CD4-positive, alpha-beta T cell treated with Interleukin-4 for 1 hour (primary cell): ENCODE results near the gene WDR90.

ENCODE experiments used
- DNase-seq, 2 donors: peaks; one replicate each; pipeline ENCODE4 v3.0.0-alpha.2; 2020 to 2022

Gene WDR90

DNA sequence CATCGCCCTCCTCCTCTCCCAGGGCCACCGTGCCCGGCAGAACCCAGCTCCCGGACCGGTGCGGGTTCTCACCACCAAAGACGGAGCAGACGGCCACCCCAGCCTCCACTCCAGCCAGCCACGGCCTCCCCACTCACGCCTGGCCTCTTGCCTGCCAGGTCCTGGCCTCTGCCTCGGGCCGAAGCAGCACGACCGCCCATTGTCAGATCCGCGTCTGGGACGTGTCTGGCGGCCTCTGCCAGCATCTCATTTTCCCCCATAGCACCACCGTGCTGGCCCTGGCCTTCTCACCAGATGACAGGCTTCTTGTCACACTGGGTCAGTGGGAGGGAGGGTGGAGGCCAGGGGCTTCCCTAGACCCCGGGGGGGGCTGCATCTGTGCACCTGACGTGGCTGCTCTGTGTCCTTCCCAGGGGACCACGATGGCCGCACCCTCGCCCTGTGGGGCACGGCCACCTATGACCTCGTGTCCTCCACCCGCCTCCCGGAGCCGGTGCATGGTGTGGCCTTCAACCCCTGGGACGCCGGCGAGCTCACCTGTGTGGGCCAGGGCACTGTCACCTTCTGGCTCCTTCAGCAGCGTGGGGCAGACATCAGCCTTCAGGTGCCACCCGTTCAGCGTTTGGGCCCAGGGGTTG, 12.1 kb downstream of the WDR90 start:
- no peak for DNase-seq

DNA sequence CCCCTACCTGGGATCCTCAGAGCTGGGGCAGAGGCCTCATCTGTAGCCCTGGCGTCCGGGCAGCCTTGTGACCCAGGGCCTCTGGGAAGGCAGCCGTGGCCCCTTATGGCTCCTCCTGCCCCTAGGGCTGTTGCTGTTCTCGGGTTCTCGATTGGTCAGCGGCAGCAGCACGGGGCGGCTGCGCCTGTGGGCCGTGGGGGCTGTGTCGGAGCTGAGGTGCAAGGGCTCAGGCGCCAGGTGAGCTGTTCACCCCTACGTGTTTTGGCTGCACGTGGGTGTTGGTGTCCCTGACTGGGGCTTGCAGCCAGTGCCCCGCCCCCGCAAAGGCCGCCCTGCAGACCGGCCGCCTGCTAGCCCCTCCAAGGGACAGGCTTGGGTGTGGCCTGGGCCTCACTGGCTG, 12.9 kb downstream of the WDR90 start:
- DNase-seq, result no peak

DNA sequence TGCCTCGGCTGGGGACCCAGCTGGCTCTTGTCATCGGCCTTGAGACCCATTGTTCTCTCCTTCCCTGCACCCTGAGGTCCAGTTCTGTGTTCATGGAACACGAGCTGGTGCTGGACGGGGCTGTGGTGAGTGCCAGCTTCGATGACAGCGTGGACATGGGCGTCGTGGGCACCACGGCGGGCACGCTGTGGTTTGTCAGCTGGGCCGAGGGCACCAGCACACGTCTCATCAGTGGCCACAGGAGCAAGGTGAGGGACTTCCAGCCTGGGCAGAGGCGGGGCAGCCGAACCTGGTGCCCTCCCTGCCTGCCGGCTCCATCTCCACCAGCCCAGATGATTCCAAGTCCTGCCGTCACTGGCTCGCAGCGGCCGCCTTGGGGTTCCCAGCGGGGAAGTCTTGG, 13.4 kb downstream of the WDR90 start:
- no peak for DNase-seq

DNA sequence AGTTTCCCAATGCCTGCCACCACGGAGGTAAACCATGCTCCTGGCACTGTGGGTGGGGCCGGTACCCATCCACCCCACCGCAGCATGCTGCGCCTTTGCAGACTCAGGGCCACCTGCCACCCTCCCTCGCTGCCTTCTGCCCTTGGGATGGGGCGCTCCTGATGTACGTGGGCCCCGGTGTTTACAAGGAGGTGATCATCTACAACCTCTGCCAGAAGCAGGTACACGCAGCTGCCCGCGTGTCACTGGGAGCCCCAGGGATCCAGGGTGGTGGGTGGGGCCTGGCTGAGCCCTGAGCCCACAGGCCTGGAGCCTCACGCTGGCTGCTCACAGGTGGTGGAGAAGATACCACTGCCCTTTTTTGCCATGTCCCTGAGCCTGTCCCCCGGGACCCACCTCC, 17.4 kb downstream of the WDR90 start:
- no peak for DNase-seq

DNA sequence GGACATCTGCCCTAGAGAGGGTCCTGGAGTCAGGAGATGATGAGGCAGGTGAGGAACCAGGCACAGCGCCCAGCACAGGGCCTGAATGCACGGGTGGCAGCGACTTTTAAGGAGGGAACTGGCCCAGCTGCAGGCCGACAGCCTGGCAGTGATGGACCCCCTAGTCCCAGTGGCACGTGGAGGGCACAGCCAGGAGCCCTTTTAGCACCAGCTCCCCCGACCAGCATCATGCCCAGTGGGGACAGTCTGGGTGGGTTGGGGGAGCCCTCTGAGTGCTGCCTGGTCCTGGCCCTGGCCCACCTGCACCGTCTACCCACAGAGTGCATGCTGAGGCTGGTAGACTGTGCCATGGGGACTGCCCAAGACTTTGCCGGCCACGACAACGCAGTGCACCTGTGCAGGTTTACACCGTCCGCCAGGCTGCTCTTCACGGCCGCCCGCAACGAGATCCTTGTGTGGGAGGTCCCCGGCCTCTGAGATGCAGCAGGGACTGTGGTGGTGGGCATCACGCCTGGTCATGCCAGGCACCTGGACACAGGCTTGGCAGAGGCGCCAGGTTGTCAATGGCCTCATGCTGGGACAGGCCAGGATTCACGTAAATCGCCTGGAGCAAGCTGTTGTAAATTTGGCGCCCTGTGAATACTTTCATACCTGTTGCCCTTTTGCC, 18.1 kb downstream of the WDR90 start:
- DNase-seq, result no peak

DNA sequence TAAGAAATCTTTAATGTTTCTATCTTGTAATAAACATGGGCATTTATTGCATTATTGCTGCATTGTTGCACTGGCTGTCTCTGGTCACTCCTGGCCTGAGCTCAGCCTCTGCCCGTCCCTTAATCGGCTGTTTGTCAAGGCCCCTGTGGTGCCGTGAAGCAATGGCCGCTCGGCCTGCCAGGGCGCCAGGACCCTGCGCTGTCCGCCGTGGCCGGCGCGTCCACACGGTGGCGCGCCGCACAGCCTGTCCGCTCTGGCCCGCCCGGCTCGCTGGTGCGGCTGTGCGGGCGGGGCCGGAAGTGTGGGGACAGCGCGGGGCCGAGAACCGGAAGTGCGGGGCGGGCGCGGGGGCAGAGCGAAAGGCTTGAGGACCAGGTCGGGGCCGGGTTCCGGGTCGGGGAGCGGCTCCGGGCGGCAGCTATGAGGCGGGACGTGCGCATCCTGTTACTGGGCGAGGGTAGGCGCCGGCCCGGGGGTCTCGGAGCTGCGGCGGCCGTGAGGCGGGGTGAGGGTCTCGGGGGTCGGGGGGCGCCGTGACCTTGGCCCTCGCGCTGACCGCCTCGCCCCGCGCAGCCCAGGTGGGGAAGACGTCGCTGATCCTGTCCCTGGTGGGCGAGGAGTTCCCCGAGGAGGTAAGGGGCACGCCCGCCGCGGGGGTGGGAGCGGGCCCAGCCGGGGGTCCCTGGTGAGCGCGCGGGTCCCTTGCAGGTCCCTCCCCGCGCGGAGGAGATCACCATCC, 18.8 kb downstream of the WDR90 start, which contains the start of gene RHOT2:
TSS of gene RHOT2 (plus strand) at position 353 of the 739 bp plus-strand sequence. CDS start at position 421, 68 bp downstream.
- peak; percentile 93 to 94 for DNase-seq

DNA sequence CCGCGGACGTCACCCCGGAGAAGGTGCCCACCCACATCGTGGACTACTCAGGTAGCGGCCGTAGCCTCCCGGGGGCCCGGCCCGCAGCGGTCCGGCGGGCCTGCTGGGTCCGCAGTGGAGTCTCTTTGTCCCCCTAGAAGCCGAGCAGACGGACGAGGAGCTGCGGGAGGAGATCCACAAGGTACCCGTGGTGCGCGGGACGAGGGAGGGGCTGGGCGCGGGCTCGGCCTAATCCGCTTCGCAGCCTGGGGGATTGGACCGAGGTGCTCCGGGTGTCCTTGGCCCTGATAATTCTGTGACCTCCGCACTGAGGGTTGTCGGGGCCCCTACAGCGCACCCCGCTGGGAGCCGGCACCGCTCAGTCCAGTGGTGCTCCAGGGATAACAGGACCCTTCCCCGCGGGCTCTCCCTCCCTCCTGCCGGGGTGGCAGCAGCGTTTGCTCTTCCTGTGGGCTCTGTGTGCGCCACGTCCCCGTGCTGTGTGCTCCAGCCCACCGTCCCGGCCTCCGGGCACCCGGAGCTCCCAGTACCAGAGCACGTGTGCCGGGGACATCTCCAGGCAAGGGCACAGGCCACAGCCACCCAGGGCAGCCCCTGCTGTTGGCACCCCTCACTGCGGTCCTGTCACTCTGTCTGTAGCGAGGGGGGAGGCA, 19.5 kb downstream of the WDR90 start:
- no peak for DNase-seq

DNA sequence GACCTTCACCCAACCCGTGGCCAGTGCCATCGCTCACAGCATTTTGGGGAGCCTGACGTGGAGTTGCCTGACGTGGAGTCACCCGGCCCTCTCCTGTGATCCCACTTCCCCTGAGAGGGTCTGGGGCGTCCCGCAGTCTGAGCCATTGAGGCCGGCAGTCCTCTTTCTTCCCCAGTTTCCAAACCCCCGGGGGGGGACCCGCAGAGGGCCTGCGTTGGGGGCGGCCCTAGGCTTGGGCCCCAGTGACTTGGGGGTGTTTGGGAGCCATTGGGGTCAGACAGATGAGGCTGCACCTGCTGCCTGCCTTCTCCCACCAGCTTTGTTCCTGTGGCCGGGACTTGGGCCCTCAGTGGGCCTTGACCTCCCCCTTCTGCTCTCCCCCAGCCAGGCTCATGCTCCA, 20.5 kb downstream of the WDR90 start:
- no peak for DNase-seq

DNA sequence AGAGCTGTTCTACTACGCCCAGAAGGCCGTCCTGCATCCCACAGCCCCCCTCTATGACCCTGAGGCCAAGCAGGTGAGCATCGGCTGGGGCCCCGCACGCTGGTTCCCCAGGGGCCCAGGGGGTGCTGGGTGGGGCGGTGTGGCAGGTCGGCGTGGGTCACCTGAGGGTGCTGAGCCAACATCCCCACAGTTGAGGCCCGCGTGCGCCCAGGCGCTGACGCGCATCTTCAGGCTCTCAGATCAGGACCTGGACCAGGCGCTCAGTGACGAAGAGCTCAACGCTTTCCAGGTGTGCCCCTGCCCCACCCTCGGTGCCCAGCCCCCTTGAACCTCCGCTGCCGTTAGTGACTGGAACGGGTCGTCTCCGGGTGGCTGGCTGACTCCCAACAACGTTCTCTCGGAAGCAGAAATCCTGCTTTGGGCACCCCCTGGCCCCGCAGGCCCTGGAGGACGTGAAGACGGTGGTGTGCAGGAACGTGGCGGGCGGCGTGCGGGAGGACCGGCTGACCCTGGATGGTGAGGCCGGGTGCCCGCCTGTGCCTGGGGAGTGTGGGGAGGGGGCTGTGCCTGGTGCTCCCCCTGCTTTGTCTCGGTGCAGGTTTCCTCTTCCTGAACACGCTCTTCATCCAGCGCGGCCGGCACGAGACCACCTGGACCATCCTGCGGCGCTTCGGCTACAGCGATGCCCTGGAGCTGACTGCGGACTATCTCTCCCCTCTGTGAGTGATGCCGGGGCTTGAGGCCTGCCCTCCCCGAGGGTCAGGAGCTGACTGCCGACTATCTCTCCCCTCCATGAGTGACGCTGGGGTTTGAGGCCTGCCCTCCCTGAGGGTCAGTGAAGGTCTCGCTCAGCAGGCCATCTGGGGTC, 21.6 kb downstream of the WDR90 start:
- DNase-seq, result no peak

DNA sequence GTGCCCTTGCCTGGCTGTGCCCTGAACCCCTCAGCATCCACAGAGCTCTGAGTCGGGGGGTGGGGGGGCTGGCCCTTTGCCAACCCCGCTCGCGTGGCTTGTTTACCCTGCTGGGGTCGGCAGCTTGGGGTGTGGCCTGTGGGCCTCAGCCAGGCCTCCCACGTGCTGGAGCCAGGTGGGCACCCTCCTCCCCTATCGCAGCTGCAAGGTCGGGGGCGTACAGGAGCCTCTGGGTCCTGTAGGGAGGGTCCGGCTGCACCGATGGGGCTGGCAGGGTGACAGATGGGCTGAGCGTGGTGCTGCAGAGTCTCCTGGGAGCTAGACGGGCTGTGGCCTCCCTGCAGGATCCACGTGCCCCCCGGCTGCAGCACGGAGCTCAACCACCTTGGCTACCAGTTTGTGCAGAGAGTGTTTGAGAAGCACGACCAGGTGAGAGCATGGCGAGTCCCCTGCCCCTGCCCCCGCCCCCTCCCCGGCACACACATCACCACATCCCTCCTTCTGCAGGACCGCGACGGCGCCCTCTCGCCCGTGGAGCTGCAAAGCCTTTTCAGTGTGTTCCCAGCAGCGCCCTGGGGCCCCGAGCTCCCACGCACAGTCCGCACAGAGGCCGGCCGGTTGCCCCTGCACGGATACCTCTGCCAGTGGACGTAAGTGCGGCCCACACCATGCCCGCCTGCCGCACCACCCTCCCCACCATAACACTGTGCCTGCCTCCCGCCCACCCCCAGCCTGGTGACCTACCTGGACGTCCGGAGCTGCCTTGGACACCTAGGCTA, 22.4 kb downstream of the WDR90 start:
- DNase-seq, result no peak

DNA sequence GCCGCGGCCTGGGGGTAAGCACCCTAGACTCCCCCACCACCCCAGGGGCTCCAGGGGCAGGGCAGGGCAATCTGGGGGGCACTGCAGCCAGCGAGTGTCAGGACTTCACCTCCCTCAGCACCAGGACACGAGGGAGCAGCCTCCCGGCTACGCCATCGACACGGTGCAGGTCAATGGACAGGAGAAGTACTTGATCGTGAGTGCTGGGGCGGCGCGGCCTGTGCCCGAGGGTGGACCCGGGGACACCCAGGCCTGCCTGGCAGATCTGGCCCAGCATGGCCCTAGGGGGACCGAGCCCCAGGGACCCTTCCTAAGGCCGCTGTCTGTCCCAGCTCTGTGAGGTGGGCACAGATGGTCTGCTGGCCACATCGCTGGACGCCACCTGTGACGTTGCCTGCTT, 23.2 kb downstream of the WDR90 start:
- DNase-seq, result no peak

DNA sequence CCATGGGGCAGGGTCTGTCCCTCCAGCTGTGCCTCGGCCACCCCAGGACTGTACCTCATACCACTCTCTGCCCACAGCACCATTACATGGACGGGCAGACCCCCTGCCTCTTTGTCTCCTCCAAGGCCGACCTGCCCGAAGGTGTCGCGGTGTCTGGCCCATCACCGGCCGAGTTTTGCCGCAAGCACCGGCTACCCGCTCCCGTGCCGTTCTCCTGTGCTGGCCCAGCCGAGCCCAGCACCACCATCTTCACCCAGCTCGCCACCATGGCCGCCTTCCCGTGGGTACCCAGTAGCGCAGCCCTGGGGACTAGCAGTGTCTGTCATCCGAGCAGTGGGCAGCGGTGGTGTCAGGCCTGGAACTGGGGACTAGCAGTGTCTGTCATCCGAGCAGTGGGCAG, 23.7 kb downstream of the WDR90 start:
- DNase-seq, result no peak

DNA sequence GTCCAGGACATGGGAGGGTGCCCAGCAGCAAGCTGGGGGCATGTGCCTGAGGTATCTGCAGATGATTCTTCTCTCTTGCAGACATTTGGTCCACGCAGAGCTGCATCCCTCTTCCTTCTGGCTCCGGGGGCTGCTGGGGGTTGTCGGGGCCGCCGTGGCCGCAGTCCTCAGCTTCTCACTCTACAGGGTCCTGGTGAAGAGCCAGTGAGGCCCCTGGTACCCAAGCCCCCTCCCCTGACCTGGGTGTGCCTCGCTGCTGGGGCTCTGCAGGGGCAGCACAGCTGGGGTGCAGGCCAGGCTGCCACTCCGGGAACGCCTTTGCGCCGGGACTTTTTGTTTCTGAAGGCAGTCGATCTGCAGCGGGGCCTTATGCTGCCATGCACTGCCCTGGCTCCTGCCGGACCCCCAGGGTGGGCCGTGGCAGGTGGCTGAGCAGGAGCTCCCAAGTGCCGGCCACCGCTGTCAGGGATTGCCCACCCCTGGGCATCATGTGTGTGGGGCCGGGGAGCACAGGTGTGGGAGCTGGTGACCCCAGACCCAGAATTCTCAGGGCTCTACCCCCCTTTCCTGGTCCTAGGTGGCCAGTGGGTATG, 24.3 kb downstream of the WDR90 start:
- no peak for DNase-seq

DNA sequence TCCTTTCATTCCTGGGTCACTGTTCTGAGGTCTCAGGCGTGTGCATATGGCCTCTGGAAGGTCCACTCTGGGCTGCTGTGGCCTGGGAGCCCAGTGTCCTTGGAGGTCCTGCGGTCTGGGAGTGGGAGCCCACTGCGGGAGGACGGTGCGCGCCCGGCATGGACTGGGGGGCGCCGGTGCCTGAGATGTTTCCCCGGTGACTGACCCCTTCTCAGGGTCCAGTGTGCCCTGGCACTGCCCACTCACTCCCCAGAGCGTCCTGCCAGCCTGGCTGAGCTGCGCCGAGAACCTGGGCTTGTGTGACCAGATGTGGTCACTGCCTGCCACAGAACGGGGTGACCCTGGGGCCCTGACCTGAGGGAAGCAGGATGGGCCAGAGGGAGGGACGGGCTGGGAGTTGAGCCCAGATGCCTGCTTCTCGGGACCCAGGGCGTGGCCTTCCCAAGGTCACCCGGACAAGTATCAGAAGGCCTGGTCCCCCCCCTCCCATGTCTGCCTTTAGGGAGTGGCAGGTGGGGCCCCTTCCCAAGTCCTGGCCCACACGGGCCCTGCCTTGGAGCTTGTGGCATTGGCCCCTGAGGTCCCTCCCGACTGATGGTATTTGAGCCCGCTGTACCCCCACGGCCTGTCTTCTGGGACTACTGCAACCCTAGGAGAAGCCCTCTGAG, 25.2 kb downstream of the WDR90 start:
- no peak for DNase-seq

DNA sequence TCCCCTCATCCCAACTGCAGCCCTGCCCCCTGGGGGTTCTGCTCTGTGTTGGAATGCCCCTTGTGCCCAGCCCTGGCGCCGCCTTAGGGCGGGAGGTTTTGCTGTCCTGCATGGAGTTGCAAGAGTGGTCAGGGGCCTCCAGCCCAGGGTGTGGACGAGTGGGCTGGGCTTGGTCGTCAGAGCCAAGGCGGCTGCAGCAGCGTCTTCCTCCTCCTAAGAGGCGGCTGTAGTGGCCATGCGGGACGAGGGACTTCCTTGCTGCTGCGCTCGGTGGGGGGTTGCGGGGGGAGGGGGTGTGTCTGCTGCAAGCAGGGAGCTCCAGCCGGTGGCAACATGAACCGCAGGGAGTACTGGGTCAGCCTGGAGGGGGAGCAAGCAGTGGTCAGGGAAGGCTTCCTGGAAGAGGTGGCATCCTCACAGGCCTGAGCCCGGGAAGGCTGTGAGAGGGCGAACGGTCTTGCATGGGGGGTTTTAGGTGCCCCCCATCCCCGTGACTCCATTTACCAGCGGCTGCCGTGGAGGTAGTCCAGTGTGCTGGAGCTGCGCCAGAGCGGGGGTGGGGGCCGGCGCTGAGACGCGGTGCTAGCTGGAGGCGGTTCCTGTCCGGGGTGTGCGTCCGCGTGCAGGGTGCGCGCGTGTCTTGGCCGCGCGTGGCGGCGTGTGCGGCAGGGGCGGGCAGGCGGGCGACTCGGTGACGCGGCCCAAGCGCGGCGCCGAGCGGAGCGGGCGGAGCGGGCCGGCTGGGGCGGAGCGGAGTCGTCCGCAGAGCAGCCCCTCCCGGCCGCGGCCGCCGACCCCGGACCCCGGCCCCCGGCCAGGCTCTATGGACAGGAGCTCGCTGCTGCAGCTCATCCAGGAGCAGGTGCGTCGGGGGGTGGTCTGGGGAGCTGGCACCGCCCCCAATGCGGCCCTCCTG, 26.1 kb downstream of the WDR90 start, which contains the start of gene RHBDL1:
TSS of gene RHBDL1 (plus strand) at position 704 of the 916 bp plus-strand sequence. CDS start at position 824, 120 bp downstream.
- DNase-seq, result no peak

DNA sequence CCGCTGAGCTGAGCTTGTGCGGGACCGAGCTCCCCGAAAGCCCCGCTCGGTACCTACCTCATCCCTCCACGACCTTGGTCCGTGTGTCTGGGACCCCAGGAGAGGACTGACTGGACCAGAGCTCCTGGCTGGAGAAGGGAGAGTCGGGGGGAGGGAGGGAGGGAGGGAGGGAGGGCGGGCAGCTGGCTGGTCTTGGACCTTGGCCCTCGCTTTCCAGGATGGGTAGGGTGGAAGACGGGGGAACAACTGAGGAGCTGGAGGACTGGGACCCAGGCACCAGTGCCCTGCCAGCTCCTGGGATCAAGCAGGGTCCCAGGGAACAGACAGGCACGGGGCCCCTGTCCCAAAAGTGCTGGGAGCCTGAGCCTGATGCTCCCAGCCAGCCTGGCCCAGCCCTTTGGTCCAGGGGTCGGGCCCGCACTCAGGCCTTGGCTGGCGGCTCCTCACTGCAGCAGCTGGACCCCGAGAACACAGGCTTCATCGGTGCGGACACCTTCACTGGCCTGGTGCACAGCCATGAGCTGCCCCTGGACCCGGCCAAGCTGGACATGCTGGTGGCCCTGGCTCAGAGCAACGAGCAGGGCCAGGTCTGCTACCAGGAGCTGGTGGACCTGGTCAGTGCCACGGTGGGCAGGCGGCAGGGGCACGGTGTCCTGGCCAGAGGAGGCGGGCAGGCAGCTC, 26.9 kb downstream of the WDR90 start:
- DNase-seq, result no peak

DNA sequence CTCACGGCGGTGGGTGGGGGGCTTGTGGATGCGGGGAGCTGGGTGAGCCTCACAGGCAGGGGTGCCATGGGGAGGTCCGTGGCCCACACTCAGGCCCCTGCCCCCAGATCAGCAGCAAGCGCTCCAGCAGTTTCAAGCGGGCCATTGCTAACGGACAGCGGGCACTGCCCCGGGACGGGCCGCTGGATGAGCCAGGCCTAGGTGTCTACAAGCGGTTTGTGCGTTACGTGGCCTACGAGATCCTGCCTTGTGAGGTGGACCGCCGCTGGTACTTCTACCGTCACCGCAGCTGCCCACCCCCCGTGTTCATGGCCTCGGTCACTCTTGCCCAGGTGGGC, 27.4 kb downstream of the WDR90 start:
- no peak for DNase-seq

DNA sequence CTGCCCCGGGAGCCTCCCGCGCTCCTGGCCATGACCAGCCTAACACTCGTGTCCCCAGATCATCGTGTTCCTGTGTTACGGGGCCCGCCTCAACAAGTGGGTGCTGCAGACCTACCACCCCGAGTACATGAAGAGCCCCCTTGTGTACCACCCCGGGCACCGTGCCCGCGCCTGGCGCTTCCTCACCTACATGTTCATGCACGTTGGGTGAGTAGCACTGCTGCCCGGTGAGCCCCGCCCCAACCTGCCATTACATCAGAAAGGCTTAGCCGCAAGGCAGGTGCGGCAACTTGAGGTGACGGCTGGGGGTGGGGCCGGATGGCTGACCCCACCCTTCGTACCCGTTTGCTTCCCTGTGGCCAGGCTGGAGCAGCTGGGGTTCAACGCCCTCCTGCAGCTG, 27.7 kb downstream of the WDR90 start:
- DNase-seq, result peak in 1 of 2 donors; percentile 53
